Bone marrow (tissue), 2 donors: ENCODE data around the gene CNOT9.

Source experiments
- DNase-seq, 2 donors: peaks; one replicate each; lab custom pipeline; 2025; lab: John Stamatoyannopoulos, UW

CNOT9 gene

GRCh38 chr2:218577482-218578220 lies 9.0 kb downstream of the CNOT9 start:
- DNase-seq, result no peak

- DNase-seq, result no peak
Observed at GRCh38 chr2:218578272-218578877, 9.7 kb downstream of the CNOT9 start.

GRCh38 chr2:218582076-218582475 lies 13.4 kb downstream of the CNOT9 start:
- no peak for DNase-seq

- no peak for DNase-seq
Observed at GRCh38 chr2:218583983-218584850, 15.6 kb downstream of the CNOT9 start.

GRCh38 chr2:218585541-218585940 lies 16.9 kb downstream of the CNOT9 start:
- no peak for DNase-seq

- no peak for DNase-seq
Observed at GRCh38 chr2:218605432-218605831, 36.8 kb downstream of the CNOT9 start.

GRCh38 chr2:218607436-218608115 lies 38.9 kb downstream of the CNOT9 start, which contains the start of gene PLCD4:
Gene PLCD4, plus strand, starts transcription at chr2:218607899. Its CDS starts 7,841 bp downstream, at chr2:218615740.
- DNase-seq, result no peak

- no peak for DNase-seq
Observed at GRCh38 chr2:218615868-218616315, 47.3 kb downstream of the CNOT9 start.

- DNase-seq, result no peak
Observed at GRCh38 chr2:218618102-218618860, 49.6 kb downstream of the CNOT9 start.

- DNase-seq, result no peak
Observed at GRCh38 chr2:218621007-218621406, 52.4 kb downstream of the CNOT9 start.

- DNase-seq, result no peak
Observed at GRCh38 chr2:218622606-218623365, 54.1 kb downstream of the CNOT9 start.

GRCh38 chr2:218623366-218623705 lies 54.7 kb downstream of the CNOT9 start:
- no peak for DNase-seq

- DNase-seq, result no peak
Observed at GRCh38 chr2:218626369-218626768, 57.7 kb downstream of the CNOT9 start.

- DNase-seq, result no peak
Observed at GRCh38 chr2:218627939-218628338, 59.3 kb downstream of the CNOT9 start.

GRCh38 chr2:218631837-218632236 lies 63.2 kb downstream of the CNOT9 start:
- DNase-seq, result no peak

- no peak for DNase-seq
Observed at GRCh38 chr2:218635719-218636118, 67.1 kb downstream of the CNOT9 start.

GRCh38 chr2:218638372-218638771 lies 69.7 kb downstream of the CNOT9 start:
- no peak for DNase-seq

GRCh38 chr2:218642121-218642656 lies 73.5 kb downstream of the CNOT9 start:
- DNase-seq, result no peak

GRCh38 chr2:218642786-218643185 lies 74.1 kb downstream of the CNOT9 start:
- DNase-seq, result no peak

- DNase-seq, result no peak
Observed at GRCh38 chr2:218643751-218644310, 75.2 kb downstream of the CNOT9 start.
